Trophoblast cell (in vitro differentiated cells and primary cell): Measurements from ENCODE around the gene PTAFR.

Experiments used
- DNase-seq, 2 donors: peaks; one replicate each; pipeline ENCODE4 v3.0.0-alpha.2; 2016
- H2AFZ ChIP-seq: 2 replicates; pipeline ENCODE4 v1.6.1; 2013; ENCODE audit warnings: low read length, moderate library complexity, mild to moderate bottlenecking; ENCODE audit not compliant: insufficient read depth, poor library complexity
- H2AK5ac ChIP-seq: 2 replicates; pipeline ENCODE4 v1.6.1; 2013; ENCODE audit warnings: mild to moderate bottlenecking, low read length
- H2BK120ac ChIP-seq: 2 replicates; pipeline ENCODE4 v1.6.1; 2013; ENCODE audit warnings: low read length, mild to moderate bottlenecking, moderate library complexity; ENCODE audit not compliant: insufficient read depth, poor library complexity
- H2BK12ac ChIP-seq: 2 replicates; pipeline ENCODE4 v1.6.1; 2013; ENCODE audit warnings: mild to moderate bottlenecking, low read length, moderate library complexity
- H2BK5ac ChIP-seq: 2 replicates; pipeline ENCODE4 v1.6.1; 2013; ENCODE audit warnings: low read length, low read depth, moderate library complexity, mild to moderate bottlenecking; ENCODE audit not compliant: poor library complexity
- H3K14ac ChIP-seq: 2 replicates; pipeline ENCODE4 v1.6.1; 2013; ENCODE audit warnings: mild to moderate bottlenecking, low read length
- H3K18ac ChIP-seq: 2 replicates; pipeline ENCODE4 v1.6.1; 2013; ENCODE audit warnings: mild to moderate bottlenecking, low read length
- H3K23ac ChIP-seq: 2 replicates; pipeline ENCODE4 v1.6.1; 2013; ENCODE audit warnings: low read length
- H3K27ac ChIP-seq: 2 replicates; pipeline ENCODE4 v1.5.1; 2013; ENCODE audit warnings: low read depth, mild to moderate bottlenecking, inconsistent platforms, low read length, moderate library complexity
- H3K27me3 ChIP-seq: 2 replicates; pipeline ENCODE4 v1.6.1; 2013; ENCODE audit warnings: inconsistent platforms, mild to moderate bottlenecking, low read length, moderate library complexity; ENCODE audit not compliant: insufficient read depth
- H3K36me3 ChIP-seq, 2 experiments: 1 replicate in 1 of 2; 2 replicates in 1 of 2; pipeline ENCODE4 v1.6.1; 2013; ENCODE audit warnings: low read length in 2 of 2, mild to moderate bottlenecking in 2 of 2, moderate library complexity in 1 of 2; ENCODE audit not compliant: insufficient read depth in 2 of 2, control insufficient read depth in 1 of 2
- H3K4ac ChIP-seq: 2 replicates; pipeline ENCODE4 v1.6.1; 2013; ENCODE audit warnings: low read depth, mild to moderate bottlenecking, low read length, moderate library complexity
- H3K4me1 ChIP-seq, 2 experiments: 1 replicate in 1 of 2; 2 replicates in 1 of 2; pipeline ENCODE4 v1.6.1; 2013; ENCODE audit warnings: low read length in 2 of 2, mild to moderate bottlenecking in 2 of 2, moderate library complexity in 1 of 2; ENCODE audit not compliant: insufficient read depth in 2 of 2, control insufficient read depth in 1 of 2
- H3K4me2 ChIP-seq: 2 replicates; pipeline ENCODE4 v1.6.1; 2013; ENCODE audit warnings: inconsistent platforms, mild to moderate bottlenecking, low read length, moderate library complexity
- H3K4me3 ChIP-seq: 2 replicates; pipeline ENCODE4 v1.5.1; 2013; ENCODE audit warnings: mild to moderate bottlenecking, low read depth, low read length, inconsistent platforms
- H3K79me1 ChIP-seq: one replicate; pipeline ENCODE4 v1.6.1; 2013; ENCODE audit warnings: low read length
- H3K79me2 ChIP-seq: 2 replicates; pipeline ENCODE4 v1.6.1; 2013; ENCODE audit warnings: low read length, mild to moderate bottlenecking; ENCODE audit not compliant: control insufficient read depth, insufficient read depth, poor library complexity
- H3K9ac ChIP-seq: 2 replicates; pipeline ENCODE4 v1.6.1; 2013; ENCODE audit warnings: mild to moderate bottlenecking, low read length
- H3K9me3 ChIP-seq: 2 replicates; pipeline ENCODE4 v1.6.1; 2013; ENCODE audit warnings: low read depth, mild to moderate bottlenecking, control low read depth, inconsistent platforms, low read length; ENCODE audit not compliant: insufficient read depth
- H4K12ac ChIP-seq: 2 replicates; pipeline ENCODE4 v1.6.1; 2013; ENCODE audit warnings: low read depth, mild to moderate bottlenecking, low read length, moderate library complexity
- H4K8ac ChIP-seq: 2 replicates; pipeline ENCODE4 v1.6.1; 2013; ENCODE audit warnings: low read depth, mild to moderate bottlenecking, low read length, moderate library complexity
- H4K91ac ChIP-seq: one replicate; pipeline ENCODE4 v1.6.1; 2013; ENCODE audit warnings: low read depth, mild to moderate bottlenecking, low read length, moderate library complexity
- WGBS: extraction: QIAGEN DNeasy Blood & Tissue Kit; methylation state at CpG from one replicate; pipeline ENCODE4 v1.1.7; 2013; ENCODE audit warnings: missing lambda C conversion rate; ENCODE audit not compliant: insufficient read length, insufficient coverage; ENCODE audit errors: extremely low coverage; 5-methylcytosine and 5-hydroxymethylcytosine counted together

The PTAFR gene

DNA sequence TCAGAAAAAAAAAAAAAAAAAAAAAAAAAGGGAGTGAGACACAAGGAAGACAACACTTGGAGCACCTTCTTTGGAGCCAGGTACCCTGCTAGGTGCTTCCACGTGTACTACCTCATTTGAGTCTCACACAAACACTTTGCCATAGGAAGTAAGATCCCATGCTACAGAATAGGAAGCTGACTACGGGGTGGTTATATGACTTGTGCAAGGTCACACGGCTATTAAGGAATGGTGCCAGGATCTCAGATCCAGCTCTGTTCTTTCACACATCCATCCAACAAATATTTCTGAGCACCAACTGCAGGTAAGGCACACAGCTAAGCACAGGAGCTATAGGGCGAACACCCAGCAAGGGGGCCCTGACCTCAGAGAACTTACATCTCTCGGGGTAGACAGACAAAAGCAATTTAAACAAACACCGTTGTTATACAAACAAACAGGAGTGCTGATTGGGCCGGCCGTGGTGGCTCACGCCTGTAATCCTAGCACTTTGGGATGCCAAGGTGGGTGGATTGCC lies 22.4 kb downstream of the PTAFR start:
- H3K14ac ChIP-seq = no peak overlapping the region
- no peak overlapping the region for H2BK120ac ChIP-seq
- no peak overlapping the region for H3K18ac ChIP-seq
- H3K23ac ChIP-seq = no peak overlapping the region
- H2BK12ac ChIP-seq = no peak overlapping the region
- H3K4me1 ChIP-seq = peaks cover 0 to 2% of the 10 kb centered on the region in 2 experiments
- no peak overlapping the region for H3K4ac ChIP-seq
- no peak overlapping the region for H4K12ac ChIP-seq
- no peaks in the 10 kb centered on the region for H3K27me3 ChIP-seq
- no peaks in the 10 kb centered on the region for H3K79me2 ChIP-seq
- H3K79me1 ChIP-seq = no peaks in the 10 kb centered on the region
- H3K9me3 ChIP-seq = peaks cover 6% of the 10 kb centered on the region
- no CpG with 5 or more reads among the region's 9 CpGs for WGBS
- no peaks in the 10 kb centered on the region for H3K36me3 ChIP-seq
- H4K91ac ChIP-seq = no peak overlapping the region
- no peak overlapping the region for H2BK5ac ChIP-seq
- no peak overlapping the region for H3K4me2 ChIP-seq
- DNase-seq = no peak
- no peak overlapping the region for H2AFZ ChIP-seq
- no peak overlapping the region for H3K9ac ChIP-seq
- no peak overlapping the region for H4K8ac ChIP-seq
- H3K27ac ChIP-seq = no peak overlapping the region
- H2AK5ac ChIP-seq = no peak overlapping the region
- no peak overlapping the region for H3K4me3 ChIP-seq

- Histone ChIP-seq H3K9ac (no peak overlapping the region), H2AFZ (no peak overlapping the region), H3K79me2 (no peaks in the 10 kb centered on the region), H3K9me3 (peaks cover 6% of the 10 kb centered on the region), H3K79me1 (no peaks in the 10 kb centered on the region), H4K8ac (no peak overlapping the region), H4K12ac (no peak overlapping the region), H3K27ac (no peak overlapping the region), H3K27me3 (no peaks in the 10 kb centered on the region), H3K4me3 (no peak overlapping the region), H3K4me2 (no peak overlapping the region), H3K14ac (no peak overlapping the region), H2BK12ac (no peak overlapping the region), H2BK120ac (no peak overlapping the region), H3K36me3 (no peaks in the 10 kb centered on the region), H2BK5ac (no peak overlapping the region), H2AK5ac (no peak overlapping the region), H3K4ac (no peak overlapping the region), H3K18ac (no peak overlapping the region), H4K91ac (no peak overlapping the region), H3K4me1 (peaks cover 0 to 2% of the 10 kb centered on the region in 2 experiments), H3K23ac (no peak overlapping the region)
- no peak for DNase-seq
- WGBS = no CpG with 5 or more reads among the region's 23 CpGs
These were observed 26.2 kb downstream of the PTAFR start for GRCh38 chr1:28150125-28150780.

DNA sequence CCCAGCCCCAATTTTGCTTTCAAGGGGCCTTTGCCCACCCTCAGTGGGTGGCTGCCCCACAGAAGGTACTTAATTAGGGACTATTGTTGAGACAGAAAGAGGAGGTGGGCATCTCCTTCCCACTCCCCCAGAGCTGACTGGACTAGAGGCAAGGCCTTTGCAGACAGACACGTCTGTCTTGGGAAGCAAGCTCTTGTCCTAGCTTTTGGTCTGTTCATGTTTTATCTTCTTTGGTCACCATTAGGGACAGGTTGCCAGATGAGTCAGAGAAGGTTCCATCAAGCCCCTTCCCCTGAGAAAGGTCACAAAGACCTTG lies 27.7 kb downstream of the PTAFR start:
- no peak for DNase-seq
- peaks cover 0 to 2% of the 10 kb centered on the region in 2 experiments for H3K4me1 ChIP-seq
- H3K79me1 ChIP-seq = no peaks in the 10 kb centered on the region
- H4K12ac ChIP-seq = no peak overlapping the region
- H2AFZ ChIP-seq = no peak overlapping the region
- no peak overlapping the region for H4K91ac ChIP-seq
- H3K27me3 ChIP-seq = no peaks in the 10 kb centered on the region
- no peak overlapping the region for H3K4me2 ChIP-seq
- no peak overlapping the region for H2BK5ac ChIP-seq
- no peak overlapping the region for H2BK12ac ChIP-seq
- peaks cover 6% of the 10 kb centered on the region for H3K9me3 ChIP-seq
- H3K36me3 ChIP-seq = no peaks in the 10 kb centered on the region
- no peak overlapping the region for H3K14ac ChIP-seq
- H3K27ac ChIP-seq = no peak overlapping the region
- no CpG with 5 or more reads among the region's 1 CpG for WGBS
- no peak overlapping the region for H3K4me3 ChIP-seq
- H3K4ac ChIP-seq = no peak overlapping the region
- no peak overlapping the region for H4K8ac ChIP-seq
- H2BK120ac ChIP-seq = no peak overlapping the region
- H3K79me2 ChIP-seq = no peaks in the 10 kb centered on the region
- no peak overlapping the region for H3K9ac ChIP-seq
- H3K23ac ChIP-seq = no peak overlapping the region
- no peak overlapping the region for H2AK5ac ChIP-seq
- H3K18ac ChIP-seq = no peak overlapping the region

DNA sequence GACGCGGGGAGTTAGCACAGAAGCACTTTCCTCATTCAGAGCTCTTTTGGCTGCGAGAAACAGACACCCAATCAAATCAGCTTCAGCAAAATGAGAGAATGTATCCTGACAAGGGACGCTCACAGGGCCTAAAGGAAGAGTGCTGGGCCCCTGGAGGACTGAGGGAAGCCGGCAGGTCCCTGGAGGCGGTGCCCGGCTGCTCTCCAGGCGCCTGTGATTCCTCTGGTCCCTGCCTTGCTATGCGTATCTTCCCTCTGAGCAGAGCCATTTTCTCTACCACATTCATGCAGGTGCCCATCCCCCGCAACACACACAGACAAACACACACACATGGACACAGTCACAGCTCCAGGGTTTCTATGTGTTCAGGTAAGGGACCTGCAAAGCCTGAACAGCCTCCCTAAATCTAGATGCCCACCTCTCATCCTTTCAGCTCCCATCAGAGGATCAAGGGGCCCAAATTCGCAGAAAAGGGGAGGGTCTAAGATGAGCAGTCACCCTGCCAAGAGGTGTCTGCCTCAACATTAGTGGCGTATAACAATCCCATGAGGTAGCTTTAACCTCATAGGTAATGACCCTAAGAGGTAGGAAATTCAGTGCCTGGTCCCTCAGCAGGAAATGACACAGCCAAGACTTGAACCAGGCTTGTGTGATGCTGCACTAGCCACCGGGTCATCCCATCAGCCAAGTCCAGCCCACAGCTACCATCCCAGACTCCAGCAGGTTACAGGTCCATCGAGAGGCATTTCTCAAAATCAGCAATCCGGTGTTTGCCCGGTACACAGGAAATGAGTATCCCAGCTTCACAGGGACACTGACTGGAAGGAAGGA lies 29.0 kb downstream of the PTAFR start:
- Histone ChIP-seq H3K4me3 (no peak overlapping the region), H3K79me2 (no peaks in the 10 kb centered on the region), H3K9me3 (peaks cover 6% of the 10 kb centered on the region), H3K27ac (no peak overlapping the region), H3K18ac (no peak overlapping the region), H2AFZ (no peak overlapping the region), H3K27me3 (no peaks in the 10 kb centered on the region), H3K4me1 (peaks cover 0 to 2% of the 10 kb centered on the region in 2 experiments), H3K36me3 (no peaks in the 10 kb centered on the region), H3K4ac (no peak overlapping the region), H3K14ac (no peak overlapping the region), H4K8ac (no peak overlapping the region), H4K12ac (no peak overlapping the region), H4K91ac (no peak overlapping the region), H3K79me1 (no peaks in the 10 kb centered on the region), H2AK5ac (no peak overlapping the region), H2BK5ac (no peak overlapping the region), H3K4me2 (no peak overlapping the region), H3K23ac (no peak overlapping the region), H3K9ac (no peak overlapping the region), H2BK12ac (no peak overlapping the region), H2BK120ac (no peak overlapping the region)
- DNase-seq = no peak
- WGBS = no CpG with 5 or more reads among the region's 16 CpGs
